RPMI7951 (cell line): Measurements from ENCODE around the gene CHRNA3. TPM values are rescaled to one million over a fixed set of nuclear protein-coding genes. Genes with fewer than 3 reads are reported as not detected.

Source experiments
- DNase-seq: peaks from one replicate; pipeline ENCODE4 v3.0.0-alpha.2; 2012; ENCODE audit warnings: low read depth
- total RNA-seq: library from RNA; depleted of rRNA; stranded (reverse); fragments of >200 nt; shearing (Covaris generic); gene quantifications from 2 replicates; pipeline ENCODE4 v1.2.3, GENCODE V29; 2014

Gene CHRNA3
- total RNA-seq, 1 experiment from 2014 or later: not detected

GRCh38 chr15:78636378-78636859 is 15.6 kb upstream of the CHRNA3 start:
- DNase-seq: no peak

- DNase-seq: no peak
Measured at GRCh38 chr15:78635346-78635745, 14.6 kb upstream of the CHRNA3 start.

- no peak for DNase-seq
Measured at GRCh38 chr15:78634210-78635145, 13.7 kb upstream of the CHRNA3 start.

GRCh38 chr15:78633348-78633747 is 12.6 kb upstream of the CHRNA3 start:
- no peak for DNase-seq

- DNase-seq: no peak
Measured at GRCh38 chr15:78630886-78631633, 10.3 kb upstream of the CHRNA3 start.

GRCh38 chr15:78629716-78630065 is 8.9 kb upstream of the CHRNA3 start:
- DNase-seq: no peak

- DNase-seq: no peak
Measured at GRCh38 chr15:78629031-78629715, 8.4 kb upstream of the CHRNA3 start.

GRCh38 chr15:78628227-78628626 is 7.4 kb upstream of the CHRNA3 start:
- no peak for DNase-seq

- DNase-seq: no peak
Measured at GRCh38 chr15:78627348-78627747, 6.6 kb upstream of the CHRNA3 start.

GRCh38 chr15:78626381-78626995 is 5.7 kb upstream of the CHRNA3 start:
- DNase-seq: no peak

- DNase-seq: no peak
Measured at GRCh38 chr15:78625606-78626280, 4.9 kb upstream of the CHRNA3 start.

GRCh38 chr15:78624651-78625590 is 4.1 kb upstream of the CHRNA3 start:
- DNase-seq: no peak

GRCh38 chr15:78623786-78624497 is 3.1 kb upstream of the CHRNA3 start:
- no peak for DNase-seq

- no peak for DNase-seq
Measured at GRCh38 chr15:78621810-78622402, 1.1 kb upstream of the CHRNA3 start.

GRCh38 chr15:78620021-78620526 is 722 bp downstream of the CHRNA3 start:
- DNase-seq: no peak

- no peak for DNase-seq
Measured at GRCh38 chr15:78619022-78619950, 1.5 kb downstream of the CHRNA3 start.

GRCh38 chr15:78618490-78618934 is 2.3 kb downstream of the CHRNA3 start:
- peak; percentile 76 for DNase-seq

- DNase-seq: no peak
Measured at GRCh38 chr15:78618064-78618463, 2.7 kb downstream of the CHRNA3 start.
